ENCODE measurements around the gene RPS21. TPM values are rescaled to one million over a fixed set of nuclear protein-coding genes. Genes with fewer than 3 reads are reported as not detected.

The RPS21 gene
- total and polyA plus RNA-seq, 10 of the 15 experiments (the other 5 are each of a cell fraction or from before 2014, with no cell fraction given), result 1,474 to 4,987 (median 2,439) TPM

GRCh38 chr20:62388839-62389600 lies 2.1 kb downstream of the RPS21 start (continued):
- TF ChIP-seq NFXL1 (IDR thresholded peaks at IDR 0.05; ENCODE audit: borderline replicate concordance) (no peak), E2F4 (IDR thresholded peaks at IDR 0.05; ENCODE audit: low read depth, low read length) (no peak)

- Histone ChIP-seq H3K4me3 (no peak overlapping the region), H3K27ac (ENCODE audit: control insufficient read depth, insufficient read depth) (no peak overlapping the region), H3K36me3 (ENCODE audit: control insufficient read depth in 2 of 2, insufficient read depth in 2 of 2, low read length in 1 of 2) (peaks cover 9 to 13% of the 10 kb centered on the region in 2 experiments), H3K9ac (ENCODE audit: control insufficient read depth, insufficient read depth, low read length) (no peak overlapping the region), H3K4me1 (ENCODE audit: control insufficient read depth, insufficient read depth, low read length) (peaks cover 4% of the 10 kb centered on the region), H4K20me1 (ENCODE audit: control insufficient read depth, insufficient read depth) (no peaks in the 10 kb centered on the region), H3K9me3 (replicated peaks; ENCODE audit: control insufficient read depth, insufficient read depth, low read length) (no peaks in the 10 kb centered on the region), H3K27me3 (replicated peaks in 1 of 2; ENCODE audit: control insufficient read depth in 2 of 2, insufficient read depth in 2 of 2, low read length in 1 of 2) (no peaks in the 10 kb centered on the region), H2AFZ (ENCODE audit: control insufficient read depth, low read depth, low read length) (no peak overlapping the region), H3K79me2 (ENCODE audit: control insufficient read depth, insufficient read depth, low read length) (peaks cover 45% of the 10 kb centered on the region), H3K4me2 (ENCODE audit: control insufficient read depth, insufficient read depth) (no peak overlapping the region)
- ChIA-PET CTCF (no interaction called here), RAD21 (ENCODE audit: unreplicated experiment) (no interaction called here), SMC1A (ENCODE audit: uncharacterized antibody, unreplicated experiment) (no interaction called here), POLR2A (no interaction called here)
- no peak for FAIRE-seq
- TF ChIP-seq POLR2A (IDR thresholded peaks at IDR 0.05; ENCODE audit: low read depth, low read length) (0 out of 2 replicates have a peak, but pooled peaks have one; percentile 9), ETV6 (conservative IDR thresholded peaks at IDR 0.05 in 1 of 2, IDR thresholded peaks at IDR 0.05 in 1 of 2; ENCODE audit: borderline replicate concordance in 1 of 2, low read depth in 1 of 2) (no peak), REST (IDR thresholded peaks at IDR 0.05; ENCODE audit: low read depth, low read length) (no peak), DPF2 (IDR thresholded peaks at IDR 0.05) (no peak)
- in situ Hi-C loops (cut with MboI) (loop anchor here (25.0 kb wide), 1 partner anchor 377 kb away; no protein-coding TSS in a partner anchor), intact Hi-C loops (cut with micrococcal nuclease; ENCODE audit: unreplicated experiment) (loop anchor here (10.0 kb wide), 4 partner anchors 205 to 375 kb away; partner anchors contain the start of genes LSM14B and MTG2)
- BruUV-seq (replicated peaks), result no TSS peak
- whole genome bisulfite sequencing (ENCODE audit: insufficient coverage, insufficient replicate concordance, low lambda C conversion rate, missing lambda C conversion rate), result 69% methylated on average over 5 of the region's 5 CpGs
- no peak for ATAC-seq
- no peak for DNase-seq (ENCODE audit: low read depth, low spot score)
These were observed 2.7 kb downstream of the RPS21 start for GRCh38 chr20:62389601-62390087.
